HUES6 (cell line): ENCODE results near the gene KIF2C.
A peak's percentile ranks its signal among the peaks of the same experiment; 100 is the strongest.

ENCODE experiments used
- H3K27ac ChIP-seq: 2 replicates; pipeline ENCODE4 v1.7.0; 2013; ENCODE audit warnings: low read depth, mild to moderate bottlenecking, low read length, inconsistent platforms
- H3K27me3 ChIP-seq: 2 replicates; pipeline ENCODE4 v1.6.1; 2013; ENCODE audit warnings: low read length; ENCODE audit not compliant: control insufficient read depth, insufficient read depth
- H3K36me3 ChIP-seq: 2 replicates; pipeline ENCODE4 v1.6.1; 2013; ENCODE audit warnings: low read length; ENCODE audit not compliant: control insufficient read depth, insufficient read depth
- H3K4me1 ChIP-seq: 2 replicates; pipeline ENCODE4 v1.6.1; 2013; ENCODE audit warnings: low read length; ENCODE audit not compliant: control insufficient read depth, insufficient read depth
- H3K4me3 ChIP-seq: 2 replicates; pipeline ENCODE4 v1.5.1; 2013; ENCODE audit warnings: low read depth, low read length
- H3K9ac ChIP-seq: one replicate; pipeline ENCODE4 v1.6.1; 2013; ENCODE audit warnings: mild to moderate bottlenecking, low read length
- H3K9me3 ChIP-seq: 2 replicates; pipeline ENCODE4 v1.6.1; 2013; ENCODE audit warnings: low read depth, low read length; ENCODE audit not compliant: control insufficient read depth, insufficient read depth

KIF2C gene

DNA sequence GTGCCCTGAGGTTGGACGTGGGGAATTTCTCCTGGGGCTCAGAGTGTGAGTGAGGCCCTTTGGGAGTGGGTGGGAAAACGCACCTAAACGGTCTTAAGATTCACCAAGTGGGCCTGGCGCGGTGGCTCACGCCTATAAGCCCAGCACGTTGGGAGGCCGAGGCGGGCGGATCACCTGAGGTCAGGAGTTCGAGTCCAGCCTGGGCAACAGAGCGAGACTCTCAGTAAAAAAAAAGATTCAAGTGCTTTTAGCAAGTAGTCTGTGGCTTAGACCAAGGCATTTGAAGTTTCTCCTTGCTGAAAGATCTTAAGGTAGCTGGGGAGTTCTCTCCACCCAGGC is 37.1 kb downstream of the KIF2C start:
- Histone ChIP-seq H3K36me3 (peaks cover 51% of the 10 kb centered on the region), H3K27me3 (no peaks in the 10 kb centered on the region), H3K4me1 (0 out of 2 replicates have a peak, but pooled peaks cover 6% of the 10 kb centered on the region), H3K4me3 (peak overlapping the region; percentile 72), H3K9me3 (no peaks in the 10 kb centered on the region), H3K9ac (peak overlapping the region; percentile 98), H3K27ac (peak overlapping the region; percentile 90)

DNA sequence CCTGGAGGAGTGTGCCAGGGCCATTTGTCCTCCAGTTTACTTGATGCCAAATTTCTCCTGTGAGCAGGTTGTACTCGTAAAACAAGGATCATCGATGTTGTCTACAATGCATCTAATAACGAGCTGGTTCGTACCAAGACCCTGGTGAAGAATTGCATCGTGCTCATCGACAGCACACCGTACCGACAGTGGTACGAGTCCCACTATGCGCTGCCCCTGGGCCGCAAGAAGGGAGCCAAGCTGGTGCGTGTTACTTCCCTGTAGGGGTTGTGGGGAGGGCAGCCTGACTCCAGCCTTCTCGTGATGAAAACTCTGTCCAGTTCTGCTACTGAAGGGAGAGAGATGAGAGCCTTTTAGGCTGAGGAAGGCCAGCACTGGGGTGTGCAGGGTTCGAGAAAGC is 37.9 kb downstream of the KIF2C start:
- Histone ChIP-seq H3K4me3 (peak overlapping the region; percentile 72), H3K4me1 (0 out of 2 replicates have a peak, but pooled peaks cover 6% of the 10 kb centered on the region), H3K36me3 (peaks cover 51% of the 10 kb centered on the region), H3K9me3 (no peaks in the 10 kb centered on the region), H3K9ac (peak overlapping the region; percentile 98), H3K27ac (0 out of 2 replicates have a peak overlapping the region, but pooled peaks have one; percentile 90), H3K27me3 (no peaks in the 10 kb centered on the region)

DNA sequence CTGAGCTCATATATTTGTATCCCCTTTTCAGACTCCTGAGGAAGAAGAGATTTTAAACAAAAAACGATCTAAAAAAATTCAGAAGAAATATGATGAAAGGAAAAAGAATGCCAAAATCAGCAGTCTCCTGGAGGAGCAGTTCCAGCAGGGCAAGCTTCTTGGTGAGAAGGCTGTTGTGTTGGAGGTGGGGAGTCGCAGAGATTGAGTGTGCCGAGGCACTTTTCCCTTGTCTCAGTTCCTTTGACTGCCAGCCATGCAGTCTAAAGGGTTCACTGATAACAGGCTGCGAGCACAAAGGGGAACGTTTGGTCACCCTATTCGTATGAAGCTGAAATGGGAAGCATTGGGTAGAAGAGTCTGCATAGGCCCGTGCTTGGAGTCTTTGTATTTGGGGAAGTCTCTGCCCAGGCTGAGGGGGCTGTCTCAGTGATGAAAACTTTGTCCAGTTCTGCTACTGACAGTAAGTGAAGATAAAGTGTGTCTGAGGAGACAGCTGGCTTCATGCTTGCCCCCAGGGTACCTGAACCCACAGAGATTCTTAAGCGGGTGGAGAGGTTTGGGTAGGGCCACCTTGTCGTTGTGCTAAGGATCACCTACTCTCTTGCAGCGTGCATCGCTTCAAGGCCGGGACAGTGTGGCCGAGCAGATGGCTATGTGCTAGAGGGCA is 38.5 kb downstream of the KIF2C start:
- Histone ChIP-seq H3K9ac (peak overlapping the region; percentile 2), H3K4me1 (0 out of 2 replicates have a peak, but pooled peaks cover 6% of the 10 kb centered on the region), H3K9me3 (no peaks in the 10 kb centered on the region), H3K27me3 (no peaks in the 10 kb centered on the region), H3K4me3 (peak overlapping the region; percentile 72; the same call in 1 of the 2 replicates), H3K36me3 (peaks cover 51% of the 10 kb centered on the region), H3K27ac (no peak overlapping the region)

DNA sequence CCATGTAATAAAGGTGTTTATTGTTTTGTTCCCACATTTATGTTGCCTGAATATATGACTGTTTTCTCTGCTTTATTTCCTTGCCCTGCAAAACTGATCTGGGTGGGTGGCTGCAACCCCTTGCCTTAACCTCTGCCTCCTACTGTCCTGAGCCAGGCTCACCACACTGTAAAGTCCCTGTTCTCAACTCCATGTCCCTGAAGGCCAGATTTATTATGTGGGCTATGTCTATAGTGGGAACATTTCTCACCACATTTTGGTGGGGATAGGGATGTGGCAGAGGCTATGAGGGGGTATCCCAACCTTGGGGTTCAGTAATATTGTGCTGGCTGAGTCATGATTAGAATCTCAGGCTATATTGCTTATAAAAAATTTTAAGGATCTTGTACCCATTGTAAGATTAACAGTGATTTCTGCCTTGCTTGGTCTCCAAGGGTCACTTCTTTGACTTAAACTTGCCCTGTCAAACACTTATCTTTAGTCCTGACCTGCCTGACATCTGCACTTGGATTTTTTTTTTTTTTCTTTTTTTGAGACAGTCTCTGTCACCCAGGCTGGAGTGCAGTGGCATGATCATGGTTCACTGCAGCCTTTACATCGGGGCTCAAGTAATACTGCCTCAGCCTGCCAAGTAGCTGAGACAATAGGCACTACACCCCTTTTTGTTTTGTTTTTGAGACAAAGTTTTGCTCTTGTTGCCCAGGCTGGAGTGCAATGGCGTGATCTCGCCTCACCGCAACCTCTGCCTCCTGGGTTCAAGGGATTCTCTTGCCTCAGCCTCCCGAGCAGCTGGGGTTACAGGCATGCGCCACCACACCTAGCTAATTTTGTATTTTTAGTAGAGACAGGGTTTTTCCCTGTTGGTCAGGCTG is 39.3 kb downstream of the KIF2C start:
- Histone ChIP-seq H3K4me1 (peaks cover 11% of the 10 kb centered on the region), H3K36me3 (peaks cover 51% of the 10 kb centered on the region), H3K27ac (no peak overlapping the region), H3K9me3 (no peaks in the 10 kb centered on the region), H3K27me3 (peaks cover 4% of the 10 kb centered on the region; the same call in 1 of the 2 replicates), H3K4me3 (no peak overlapping the region), H3K9ac (no peak overlapping the region)

DNA sequence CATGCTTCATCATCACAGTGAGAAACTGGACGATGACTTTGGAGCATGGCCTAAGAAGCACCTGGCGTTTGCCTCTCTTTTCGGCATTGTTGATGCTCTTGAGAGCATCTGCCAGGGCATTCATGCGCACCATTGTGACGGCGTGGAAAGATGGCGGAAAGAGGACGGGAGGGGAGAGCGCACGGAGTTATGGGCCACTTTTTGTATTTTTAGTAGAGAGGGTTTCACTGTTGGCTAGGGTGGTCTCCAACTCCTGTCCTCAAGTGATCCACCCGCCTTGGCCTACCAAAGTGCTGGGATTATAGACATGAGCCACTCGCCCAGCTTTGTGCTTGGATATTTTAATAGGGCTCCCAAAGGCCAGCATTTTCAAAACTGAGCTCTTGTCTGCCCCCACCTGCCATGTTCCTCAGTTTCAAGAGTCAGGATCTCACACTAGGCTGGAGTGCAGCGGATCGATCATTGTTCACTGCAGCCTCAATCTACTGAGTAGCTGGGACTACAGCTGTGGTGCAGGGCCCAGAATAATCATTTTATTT is 41.0 kb downstream of the KIF2C start:
- Histone ChIP-seq H3K4me1 (peaks cover 21% of the 10 kb centered on the region), H3K9me3 (no peaks in the 10 kb centered on the region), H3K36me3 (peaks cover 51% of the 10 kb centered on the region)

DNA sequence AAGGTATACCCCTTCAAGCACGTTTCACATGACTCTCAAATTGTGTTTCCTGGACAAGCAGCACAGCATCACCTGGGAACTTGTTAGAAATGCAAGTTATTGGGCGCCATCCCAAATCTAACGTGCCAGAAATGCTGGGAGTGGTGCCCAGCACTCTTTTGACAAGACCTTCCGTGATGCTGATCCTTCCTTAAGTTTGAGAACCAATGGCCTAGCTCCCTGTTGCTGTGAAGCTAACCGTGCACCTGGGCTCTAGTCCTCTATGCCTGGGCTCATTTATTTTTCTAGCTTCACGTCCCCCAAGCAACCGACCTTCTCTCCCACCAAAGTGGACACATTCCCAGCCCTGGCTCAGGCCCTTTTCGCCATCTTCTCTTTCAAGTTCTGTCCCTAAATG is 44.1 kb downstream of the KIF2C start:
- peaks cover 24% of the 10 kb centered on the region for H3K27me3 ChIP-seq
- H3K27ac ChIP-seq: no peak overlapping the region
- H3K9me3 ChIP-seq: no peaks in the 10 kb centered on the region
- H3K4me1 ChIP-seq: peaks cover 25% of the 10 kb centered on the region
- peak overlapping the region; percentile 25 for H3K9ac ChIP-seq
- peak overlapping the region; percentile 54 for H3K4me3 ChIP-seq
- H3K36me3 ChIP-seq: peaks cover 21% of the 10 kb centered on the region

More for the DNA sequence above, 41.0 kb downstream of the KIF2C start:
- Histone ChIP-seq H3K4me3 (no peak overlapping the region), H3K9ac (no peak overlapping the region), H3K27ac (no peak overlapping the region), H3K27me3 (peaks cover 17% of the 10 kb centered on the region)

DNA sequence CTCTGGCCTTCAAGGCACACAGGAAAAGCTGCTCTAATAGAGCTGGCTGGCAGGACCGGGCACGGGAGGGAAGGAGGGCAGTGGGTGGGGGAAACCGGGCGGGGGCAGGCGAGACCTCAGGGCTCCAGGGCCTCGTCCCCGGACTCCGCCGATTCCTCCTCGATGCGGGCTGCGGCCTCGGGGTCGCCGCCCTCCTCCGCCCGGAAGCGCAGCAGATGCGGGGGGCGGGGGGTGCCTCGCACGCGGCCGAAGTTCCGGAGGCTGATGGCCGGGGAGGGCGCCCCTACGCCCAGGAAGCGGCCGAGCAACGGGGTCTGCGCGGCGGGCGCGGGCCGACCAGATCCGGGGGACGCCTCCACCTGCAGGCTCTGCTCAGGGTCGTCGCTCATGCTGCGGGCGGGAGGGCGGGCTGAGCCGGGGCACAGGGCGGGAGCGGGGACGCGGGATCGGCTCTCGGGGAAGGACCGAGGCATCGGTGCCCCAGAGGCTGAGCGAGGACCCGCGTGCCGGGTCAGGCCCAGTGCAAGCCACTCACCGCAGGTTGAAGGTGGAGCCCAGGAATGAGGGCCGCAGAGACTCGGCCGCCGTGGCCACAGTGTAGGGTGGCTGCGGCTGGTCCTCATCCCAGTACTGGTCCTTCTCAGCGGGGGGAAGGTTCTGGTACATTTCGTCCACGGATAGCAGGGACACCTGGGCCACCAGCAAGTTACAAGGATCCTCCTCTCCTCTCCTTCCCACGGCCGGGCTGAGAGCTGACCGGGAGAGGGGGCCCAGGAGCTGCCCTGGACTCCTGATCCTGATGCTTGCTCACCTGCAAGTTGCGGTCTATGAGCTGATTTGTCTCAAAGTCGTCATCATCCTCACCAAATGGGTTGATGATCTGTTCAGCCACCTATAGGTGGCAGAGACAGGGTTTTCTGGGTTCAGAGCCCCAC is 44.7 kb downstream of the KIF2C start:
- H3K27ac ChIP-seq: no peak overlapping the region

DNA sequence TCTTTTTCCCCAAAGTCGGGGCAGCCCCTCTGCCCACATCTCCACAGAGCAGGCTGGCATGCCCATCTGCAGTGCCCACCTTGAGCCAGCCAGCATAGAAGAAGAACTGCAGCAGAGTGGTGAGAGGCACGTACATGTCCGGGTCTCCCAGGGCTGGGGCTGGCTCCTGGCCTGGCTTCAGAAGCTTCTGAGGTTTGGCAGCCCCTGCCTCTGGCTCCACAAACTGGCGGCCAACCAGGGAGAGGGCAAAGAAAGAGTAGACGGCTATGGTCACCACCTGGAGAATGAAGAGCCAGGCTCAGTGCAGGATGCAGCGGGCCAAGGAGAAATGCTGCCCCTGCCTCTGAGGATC is 45.4 kb downstream of the KIF2C start:
- H3K4me1 ChIP-seq: peaks cover 30% of the 10 kb centered on the region
- H3K27ac ChIP-seq: no peak overlapping the region
- no peak overlapping the region for H3K9ac ChIP-seq
- H3K36me3 ChIP-seq: peaks cover 8% of the 10 kb centered on the region
- 0 out of 2 replicates have a peak overlapping the region, but pooled peaks have one; percentile 54 for H3K4me3 ChIP-seq
- peaks cover 24% of the 10 kb centered on the region for H3K27me3 ChIP-seq
- H3K9me3 ChIP-seq: no peaks in the 10 kb centered on the region

More for the DNA sequence above, 44.7 kb downstream of the KIF2C start:
- peak overlapping the region; percentile 41 for H3K9ac ChIP-seq
- H3K36me3 ChIP-seq: peaks cover 14% of the 10 kb centered on the region
- H3K4me3 ChIP-seq: peak overlapping the region; percentile 54
- H3K4me1 ChIP-seq: peaks cover 25% of the 10 kb centered on the region
- H3K27me3 ChIP-seq: peaks cover 24% of the 10 kb centered on the region
- no peaks in the 10 kb centered on the region for H3K9me3 ChIP-seq

DNA sequence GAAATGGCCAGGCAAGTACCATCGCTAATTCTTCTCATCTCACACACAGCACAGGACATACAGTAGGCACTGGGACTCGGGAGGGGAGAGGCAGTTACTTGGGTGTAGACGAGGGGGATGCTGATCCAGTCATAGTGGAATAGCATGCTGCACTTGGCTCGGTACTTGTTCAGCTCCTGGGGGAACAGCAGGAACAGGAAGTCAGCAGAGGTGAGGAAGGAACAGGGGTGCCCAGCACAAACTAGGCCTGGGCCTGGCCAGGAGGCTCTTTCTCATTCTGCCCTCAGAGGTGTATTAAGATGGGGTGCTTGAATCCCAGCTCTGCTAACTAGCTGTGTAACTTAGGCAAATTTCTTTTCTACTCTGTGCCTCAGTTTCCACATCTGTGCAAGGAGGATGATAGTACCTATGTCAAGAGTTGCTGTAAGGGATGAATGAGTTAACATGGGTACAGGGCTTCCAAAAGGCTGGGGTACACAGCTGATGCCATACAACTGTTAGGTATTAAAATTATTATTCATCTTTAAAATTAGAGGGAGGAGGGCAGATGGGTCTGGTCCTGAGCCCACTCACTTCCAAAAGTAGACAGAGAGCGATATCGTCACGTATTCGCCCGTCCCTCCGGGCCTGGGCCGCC is 46.0 kb downstream of the KIF2C start:
- no peak overlapping the region for H3K27ac ChIP-seq
- peaks cover 24% of the 10 kb centered on the region for H3K27me3 ChIP-seq
- no peak overlapping the region for H3K9ac ChIP-seq
- H3K4me3 ChIP-seq: peak overlapping the region; percentile 58
- peaks cover 6% of the 10 kb centered on the region; the same call in 1 of the 2 replicates for H3K36me3 ChIP-seq
- no peaks in the 10 kb centered on the region for H3K9me3 ChIP-seq
- peaks cover 30% of the 10 kb centered on the region for H3K4me1 ChIP-seq
